Endothelial cell of umbilical vein (primary cell): Measurements from ENCODE around the gene FTO. TPM values are rescaled to one million over a fixed set of nuclear protein-coding genes. Genes with fewer than 3 reads are reported as not detected.

ENCODE experiments used
- BruUV-seq: library from RNA; stranded (reverse); fragments of 400-500 nt; replicated peaks from 2 replicates; lab custom pipeline; 2021; lab: Mats Ljungman, UMichigan
- CTCF ChIA-PET: fragments of 300-600, 350-600 bp; sonication (Branson Sonifier 250); formaldehyde crosslinking; loops from one replicate; lab custom pipeline; 2021; ENCODE audit warnings: antibody characterized with exemption, inconsistent platforms; lab: Charles Lee
- POLR2A ChIA-PET: fragments of 300-600, 350-600 bp; sonication (Branson Sonifier 250); formaldehyde crosslinking; loops from one replicate; lab custom pipeline; 2021; ENCODE audit warnings: antibody characterized with exemption, inconsistent platforms; lab: Charles Lee
- DNase-seq: peaks from one replicate; pipeline ENCODE4 v3.0.0-alpha.2; 2011; ENCODE audit warnings: low read depth, low spot score
- FAIRE-seq: peaks from 2 replicates; lab custom pipeline; 2011; peaks lifted over from hg19 to GRCh38; lab: Jason Lieb, UNC
- H2AFZ ChIP-seq: 2 replicates; pipeline ENCODE4 v1.6.0; 2012; ENCODE audit warnings: low read depth, low read length, control low read depth, inconsistent platforms
- H3K27ac ChIP-seq: 2 replicates; pipeline ENCODE4 v1.5.1; 2011; ENCODE audit warnings: low read depth, mild to moderate bottlenecking, control low read depth, low read length, moderate library complexity; ENCODE audit not compliant: insufficient read depth
- H3K27me3 ChIP-seq, 2 experiments: 2 replicates each; pipeline versions ENCODE4 v1.6.0 to v1.6.1; 2011; ENCODE audit warnings: low read length in 2 of 2, mixed read lengths in 1 of 2; ENCODE audit not compliant: control insufficient read depth in 2 of 2, insufficient read depth in 2 of 2
- H3K36me3 ChIP-seq, 2 experiments: 2 replicates in 1 of 2; 3 replicates in 1 of 2; pipeline ENCODE4 v1.5.1; 2011; ENCODE audit warnings: low read length in 2 of 2, mild to moderate bottlenecking in 1 of 2, moderate library complexity in 1 of 2; ENCODE audit not compliant: control insufficient read depth in 2 of 2, insufficient read depth in 2 of 2; ENCODE audit errors: extremely low read depth in 1 of 2
- H3K4me1 ChIP-seq: 3 replicates; pipeline ENCODE4 v1.5.1; 2011; ENCODE audit warnings: mild to moderate bottlenecking, low read length; ENCODE audit not compliant: control insufficient read depth, insufficient read depth; ENCODE audit errors: extremely low read depth
- H3K4me2 ChIP-seq: 2 replicates; pipeline ENCODE4 v1.6.1; 2011; ENCODE audit warnings: low read length, control low read depth, mixed read lengths; ENCODE audit not compliant: insufficient read depth
- H3K4me3 ChIP-seq, 3 experiments: fragments of 200-600 bp in 1 of 3; sonication (generic), shearing (Covaris generic) in 1 of 3; replicated peaks in 1 of 3; 2 replicates each; pipeline ENCODE4 v1.5.1; 2011 to 2016; ENCODE audit warnings: control low read depth in 3 of 3, low read length in 3 of 3, mild to moderate bottlenecking in 2 of 3, inconsistent platforms in 1 of 3, low read depth in 1 of 3, moderate library complexity in 1 of 3; ENCODE audit not compliant: insufficient read depth in 1 of 3
- H3K79me2 ChIP-seq: 2 replicates; pipeline ENCODE4 v1.6.0; 2012; ENCODE audit warnings: low read length, inconsistent platforms; ENCODE audit not compliant: control insufficient read depth, insufficient read depth
- H3K9ac ChIP-seq: replicated peaks from 2 replicates; pipeline ENCODE3; 2011; ENCODE audit warnings: low read length, control low read depth; ENCODE audit not compliant: insufficient read depth; ENCODE audit errors: extremely low read depth
- H3K9me1 ChIP-seq: replicated peaks from 3 replicates; pipeline ENCODE4 v1.6.0; 2011; ENCODE audit warnings: mild to moderate bottlenecking, low read length; ENCODE audit not compliant: control insufficient read depth, insufficient read depth; ENCODE audit errors: extremely low read depth
- H3K9me3 ChIP-seq: replicated peaks from 2 replicates; pipeline ENCODE4 v1.5.1; 2012; ENCODE audit warnings: low read length, inconsistent platforms; ENCODE audit not compliant: control insufficient read depth, insufficient read depth
- H4K20me1 ChIP-seq: replicated peaks from 2 replicates; pipeline ENCODE3; 2011; ENCODE audit warnings: mild to moderate bottlenecking, low read length; ENCODE audit not compliant: control insufficient read depth, insufficient read depth; ENCODE audit errors: extremely low read depth
- CTCF ChIP-seq, 2 donors: IDR thresholded peaks; 1 replicate in 1 of 2; 2 replicates in 1 of 2; pipeline ENCODE4 v1.5.1; 2011; ENCODE audit warnings: low read length in 2 of 2, mild to moderate bottlenecking in 2 of 2, moderate library complexity in 2 of 2, control low read depth in 1 of 2, inconsistent platforms in 1 of 2, low read depth in 1 of 2; ENCODE audit not compliant: insufficient read depth in 1 of 2; ENCODE audit errors: extremely low read depth in 1 of 2
- EZH2 ChIP-seq: IDR thresholded peaks from 2 replicates; pipeline ENCODE4 v1.6.1; 2012; ENCODE audit warnings: borderline replicate concordance, low read depth, mild to moderate bottlenecking, moderate library complexity, low read length, inconsistent platforms; ENCODE audit not compliant: severe bottlenecking
- FOS ChIP-seq: IDR thresholded peaks from 2 replicates; pipeline ENCODE4 v1.6.1; 2011; ENCODE audit warnings: mild to moderate bottlenecking, low read length, moderate library complexity, borderline replicate concordance; ENCODE audit not compliant: insufficient read depth
- JUN ChIP-seq: IDR thresholded peaks from 2 replicates; pipeline ENCODE4 v1.6.1; 2011; ENCODE audit warnings: borderline replicate concordance, low read depth; ENCODE audit not compliant: insufficient read length, insufficient read depth
- MYC ChIP-seq: IDR thresholded peaks from one replicate; pipeline ENCODE4 v1.6.1; 2011; ENCODE audit warnings: mild to moderate bottlenecking, low read depth, low read length
- POLR2A ChIP-seq: IDR thresholded peaks from 2 replicates; pipeline ENCODE4 v1.6.1; 2012; ENCODE audit warnings: low read depth, mild to moderate bottlenecking, control low read depth, low read length
- dilution Hi-C: fragments of 300-500 bp; cut with MboI; formaldehyde crosslinking; loops from one replicate; pipeline ENCODE4 v1.15.0; 2019; ENCODE audit warnings: low sequenced_read_pairs; ENCODE audit not compliant: extremely low pct_ligation_motif_present
- intact Hi-C: fragments of 100-400 bp; cut with micrococcal nuclease; formaldehyde crosslinking; loops from one replicate; pipeline ENCODE4 v1.10.0; 2022
- polyA plus RNA-seq, 4 experiments: library from polyadenylated mRNA; depleted of rRNA in 3 of 4; stranded (reverse) in 3 of 4; unstranded in 1 of 4; fragments of >200 nt; gene quantifications; 2 replicates each; pipeline versions ENCODE4 v1.2.1 to v1.2.3, GENCODE V29; 2011 to 2012; ENCODE audit warnings: missing spikeins in 1 of 4
- total RNA-seq: library from RNA; stranded (reverse); gene quantifications from 2 replicates; pipeline ENCODE4 v1.2.3, GENCODE V29; 2021
- TF ChIP-seq, protein P1 (sequence below): IDR thresholded peaks from 2 replicates; pipeline ENCODE4 v1.6.1; 2011; ENCODE audit not compliant: insufficient read depth, insufficient read length

FTO gene
- total and polyA plus RNA-seq, 2 donors (not counting 3 experiments of a cell fraction or from before 2014, with no cell fraction given) = 48.6 to 87.1 TPM

- DNase-seq = no peak
- intact Hi-C loops (no loop called here), dilution Hi-C loops (no loop called here)
- H4K20me1 ChIP-seq = no peaks in the 10 kb centered on the region
- H3K27me3 ChIP-seq = no peaks in the 10 kb centered on the region
- no peak overlapping the region for H3K27ac ChIP-seq
- CTCF ChIA-PET = interaction anchor here (2.0 kb wide), 1 partner anchor 212 kb away, joined by 7 read pairs; no protein-coding TSS in a partner anchor
- no TSS peak for BruUV-seq
- no peak for FAIRE-seq
- H3K4me1 ChIP-seq = no peaks in the 10 kb centered on the region
- POLR2A ChIA-PET = no interaction called here
- no peak overlapping the region for H3K4me3 ChIP-seq
- no peak overlapping the region for H3K4me2 ChIP-seq
- no peak overlapping the region for H3K9ac ChIP-seq
- TF ChIP-seq CTCF (IDR thresholded peaks at IDR 0.05; ENCODE audit: extremely low read depth in 1 of 2, insufficient read depth in 1 of 2, low read depth in 1 of 2, low read length in 2 of 2) (no peak), MYC (no peak), EZH2 (no peak), POLR2A (no peak), FOS (no peak), JUN (no peak)
- TF ChIP-seq, protein P1, sequence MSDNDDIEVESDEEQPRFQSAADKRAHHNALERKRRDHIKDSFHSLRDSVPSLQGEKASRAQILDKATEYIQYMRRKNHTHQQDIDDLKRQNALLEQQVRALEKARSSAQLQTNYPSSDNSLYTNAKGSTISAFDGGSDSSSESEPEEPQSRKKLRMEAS = no peak
- H2AFZ ChIP-seq = no peak overlapping the region
- H3K36me3 ChIP-seq = no peaks in the 10 kb centered on the region
- H3K79me2 ChIP-seq = peaks cover 5% of the 10 kb centered on the region
- no peaks in the 10 kb centered on the region for H3K9me3 ChIP-seq
- H3K9me1 ChIP-seq = no peaks in the 10 kb centered on the region
Measured at GRCh38 chr16:53761962-53762703, 58.2 kb downstream of the FTO start.
